Measurements from ENCODE around the gene PPIL6.

- TF ChIP-seq CTCF (IDR thresholded peaks at IDR 0.05; ENCODE audit: low read depth, low read length) (no peak), EZH2phosphoT487 (IDR thresholded peaks at IDR 0.05; ENCODE audit: low read depth) (no peak)
These were observed 66.7 kb downstream of the PPIL6 start for GRCh38 chr6:109373762-109374161.

Data from OCI-LY3 (cell line).